Cerebellar nuclear complex (tissue), 1 donor: Measurements from ENCODE around the gene PREB.

Source experiments
- DNase-seq, 2 experiments: peaks; one replicate each; lab custom pipeline; 2025; lab: John Stamatoyannopoulos, UW

The PREB gene

DNA sequence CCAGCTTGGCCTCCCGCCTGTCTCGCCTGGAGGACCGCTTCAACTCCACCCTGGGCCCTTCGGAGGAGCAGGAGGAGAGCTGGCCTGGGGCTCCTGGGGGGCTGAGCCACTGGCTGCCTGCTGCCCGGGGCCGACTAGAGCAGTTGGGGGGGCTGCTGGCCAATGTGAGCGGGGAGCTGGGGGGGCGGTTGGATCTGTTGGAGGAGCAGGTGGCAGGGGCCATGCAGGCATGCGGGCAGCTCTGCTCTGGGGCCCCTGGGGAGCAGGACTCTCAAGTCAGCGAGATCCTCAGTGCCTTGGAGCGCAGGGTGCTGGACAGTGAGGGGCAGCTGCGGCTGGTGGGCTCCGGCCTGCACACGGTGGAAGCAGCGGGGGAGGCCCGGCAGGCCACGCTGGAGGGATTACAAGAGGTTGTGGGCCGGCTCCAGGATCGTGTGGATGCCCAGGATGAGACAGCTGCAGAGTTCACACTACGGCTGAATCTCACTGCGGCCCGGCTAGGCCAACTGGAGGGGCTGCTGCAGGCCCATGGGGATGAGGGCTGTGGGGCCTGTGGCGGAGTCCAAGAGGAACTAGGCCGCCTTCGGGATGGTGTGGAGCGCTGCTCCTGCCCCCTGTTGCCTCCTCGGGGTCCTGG lies 51.5 kb downstream of the PREB start:
- DNase-seq, result no peak

DNA sequence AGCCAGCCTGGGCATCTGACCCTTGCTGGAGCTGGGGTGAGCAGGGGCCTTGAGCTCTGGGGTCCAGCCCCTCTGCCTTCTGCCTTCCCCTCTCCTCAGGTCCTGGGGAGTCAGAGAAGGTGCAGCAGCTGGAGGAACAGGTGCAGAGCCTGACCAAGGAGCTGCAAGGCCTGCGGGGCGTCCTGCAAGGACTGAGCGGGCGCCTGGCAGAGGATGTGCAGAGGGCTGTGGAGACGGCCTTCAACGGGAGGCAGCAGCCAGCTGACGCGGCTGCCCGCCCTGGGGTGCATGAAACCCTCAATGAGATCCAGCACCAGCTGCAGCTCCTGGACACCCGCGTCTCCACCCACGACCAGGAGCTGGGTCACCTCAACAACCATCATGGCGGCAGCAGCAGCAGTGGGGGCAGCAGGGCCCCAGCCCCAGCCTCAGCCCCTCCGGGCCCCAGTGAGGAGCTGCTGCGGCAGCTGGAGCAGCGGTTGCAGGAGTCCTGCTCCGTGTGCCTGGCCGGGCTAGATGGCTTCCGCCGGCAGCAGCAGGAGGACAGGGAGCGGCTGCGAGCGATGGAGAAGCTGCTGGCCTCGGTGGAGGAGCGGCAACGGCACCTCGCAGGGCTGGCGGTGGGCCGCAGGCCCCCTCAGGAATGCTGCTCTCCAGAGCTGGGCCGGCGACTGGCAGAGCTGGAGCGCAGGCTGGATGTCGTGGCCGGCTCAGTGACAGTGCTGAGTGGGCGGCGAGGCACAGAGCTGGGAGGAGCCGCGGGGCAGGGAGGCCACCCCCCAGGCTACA lies 52.3 kb downstream of the PREB start:
- no peak for DNase-seq
